Measurements from ENCODE around the gene SEPHS1.
"Not testable (repeated sequence)": the region's sequence is repeated elsewhere in the genome, so short reads cannot be mapped to it uniquely, and the experiment has no call there.

Gene SEPHS1

GRCh38 chr10:13335881-13336280, 12.2 kb downstream of the SEPHS1 start:
- no peak for TF ChIP-seq CTCF (IDR thresholded peaks at IDR 0.05; ENCODE audit: extremely low read depth, missing control alignments)
- peak; percentile 45 for DNase-seq (ENCODE audit: low spot score)

GRCh38 chr10:13334556-13334955, 13.5 kb downstream of the SEPHS1 start:
- DNase-seq (ENCODE audit: low spot score): no peak
- TF ChIP-seq CTCF (IDR thresholded peaks at IDR 0.05; ENCODE audit: extremely low read depth, missing control alignments): no peak

- TF ChIP-seq CTCF (IDR thresholded peaks at IDR 0.05; ENCODE audit: extremely low read depth, missing control alignments): no peak
- DNase-seq (ENCODE audit: low spot score): no peak
Observed at GRCh38 chr10:13331646-13332045, 16.4 kb downstream of the SEPHS1 start.

GRCh38 chr10:13330980-13331379, 17.1 kb downstream of the SEPHS1 start:
- DNase-seq (ENCODE audit: low spot score): not testable (repeated sequence)

- DNase-seq (ENCODE audit: low spot score): no peak
- TF ChIP-seq CTCF (IDR thresholded peaks at IDR 0.05; ENCODE audit: extremely low read depth, missing control alignments): no peak
Observed at GRCh38 chr10:13329565-13329964, 18.5 kb downstream of the SEPHS1 start.

- TF ChIP-seq CTCF (IDR thresholded peaks at IDR 0.05; ENCODE audit: extremely low read depth, missing control alignments): no peak
- no peak for DNase-seq (ENCODE audit: low spot score)
Observed at GRCh38 chr10:13328613-13329012, 19.5 kb downstream of the SEPHS1 start.

- TF ChIP-seq CTCF (IDR thresholded peaks at IDR 0.05; ENCODE audit: extremely low read depth, missing control alignments): no peak
- no peak for DNase-seq (ENCODE audit: low spot score)
Observed at GRCh38 chr10:13328126-13328525, 20.0 kb downstream of the SEPHS1 start.

- no peak for TF ChIP-seq CTCF (IDR thresholded peaks at IDR 0.05; ENCODE audit: extremely low read depth, missing control alignments)
Observed at GRCh38 chr10:13327534-13327933, 20.6 kb downstream of the SEPHS1 start.

More at GRCh38 chr10:13327534-13327933, 20.6 kb downstream of the SEPHS1 start:
- DNase-seq (ENCODE audit: low spot score): no peak

Measured in GM20000 (cell line).